DND-41 (cell line): ENCODE results near the gene KRT81.
A peak's percentile ranks its signal among the peaks of the same experiment; 100 is the strongest.

ENCODE experiments used
- ATAC-seq: fragments of 200-7000 bp; cut with Tn5 transposase; 3 replicates; pipeline ENCODE4 v1.9.1; 2021; ENCODE audit warnings: low read depth; ENCODE audit not compliant: insufficient read depth
- DNase-seq: peaks from one replicate; pipeline ENCODE4 v3.0.0-alpha.2; 2020
- H2AFZ ChIP-seq: 2 replicates; pipeline ENCODE4 v1.6.0; 2012; ENCODE audit warnings: low read depth, low read length
- H3K27ac ChIP-seq: 2 replicates; pipeline ENCODE4 v1.5.1; 2012; ENCODE audit warnings: low read length, inconsistent platforms
- H3K27me3 ChIP-seq: fragments of 200-600 bp; sonication (generic); 2 replicates; pipeline ENCODE4 v1.6.0; 2012; ENCODE audit warnings: low read length, mild to moderate bottlenecking, inconsistent platforms; ENCODE audit not compliant: insufficient read depth, poor library complexity
- H3K36me3 ChIP-seq: 2 replicates; pipeline ENCODE4 v1.5.1; 2012; ENCODE audit warnings: low read length, inconsistent platforms; ENCODE audit not compliant: insufficient read depth
- H3K4me1 ChIP-seq: 2 replicates; pipeline ENCODE4 v1.5.1; 2012; ENCODE audit warnings: mild to moderate bottlenecking, low read length; ENCODE audit not compliant: insufficient read depth
- H3K4me2 ChIP-seq: 2 replicates; pipeline ENCODE4 v1.6.0; 2012; ENCODE audit warnings: mild to moderate bottlenecking, moderate library complexity, low read length, inconsistent platforms; ENCODE audit not compliant: insufficient read depth
- H3K4me3 ChIP-seq, 2 experiments: fragments of 200-600 bp in 1 of 2; shearing (Covaris generic) in 1 of 2; 2 replicates each; pipeline ENCODE4 v1.5.1; 2012 to 2016; ENCODE audit warnings: inconsistent platforms in 2 of 2, low read length in 2 of 2, mild to moderate bottlenecking in 2 of 2, low read depth in 1 of 2, moderate library complexity in 1 of 2
- H3K79me2 ChIP-seq: 2 replicates; pipeline ENCODE4 v1.6.0; 2012; ENCODE audit warnings: low read length, inconsistent platforms; ENCODE audit not compliant: insufficient read depth
- H3K9ac ChIP-seq: 2 replicates; pipeline ENCODE4 v1.6.0; 2012; ENCODE audit warnings: low read depth, mild to moderate bottlenecking, inconsistent platforms, low read length, moderate library complexity
- H3K9me3 ChIP-seq: 2 replicates; pipeline ENCODE4 v1.5.1; 2012; ENCODE audit warnings: low read length, moderate library complexity, mild to moderate bottlenecking, inconsistent platforms; ENCODE audit not compliant: insufficient read depth, severe bottlenecking
- H4K20me1 ChIP-seq: 2 replicates; pipeline ENCODE4 v1.6.0; 2012; ENCODE audit warnings: low read length; ENCODE audit not compliant: insufficient read depth
- EZH2 ChIP-seq: IDR thresholded peaks from 3 replicates; pipeline ENCODE4 v1.6.1; 2012; ENCODE audit warnings: borderline replicate concordance, low read depth, mild to moderate bottlenecking, moderate library complexity, low read length, inconsistent platforms; ENCODE audit not compliant: severe bottlenecking
- TF ChIP-seq, protein P1 (sequence below): IDR thresholded peaks from 2 replicates; pipeline ENCODE4 v1.5.1; 2012; ENCODE audit warnings: borderline replicate concordance, low read length, moderate library complexity, mild to moderate bottlenecking; ENCODE audit not compliant: poor library complexity, severe bottlenecking; ENCODE audit errors: extremely low read depth

The KRT81 gene

DNA sequence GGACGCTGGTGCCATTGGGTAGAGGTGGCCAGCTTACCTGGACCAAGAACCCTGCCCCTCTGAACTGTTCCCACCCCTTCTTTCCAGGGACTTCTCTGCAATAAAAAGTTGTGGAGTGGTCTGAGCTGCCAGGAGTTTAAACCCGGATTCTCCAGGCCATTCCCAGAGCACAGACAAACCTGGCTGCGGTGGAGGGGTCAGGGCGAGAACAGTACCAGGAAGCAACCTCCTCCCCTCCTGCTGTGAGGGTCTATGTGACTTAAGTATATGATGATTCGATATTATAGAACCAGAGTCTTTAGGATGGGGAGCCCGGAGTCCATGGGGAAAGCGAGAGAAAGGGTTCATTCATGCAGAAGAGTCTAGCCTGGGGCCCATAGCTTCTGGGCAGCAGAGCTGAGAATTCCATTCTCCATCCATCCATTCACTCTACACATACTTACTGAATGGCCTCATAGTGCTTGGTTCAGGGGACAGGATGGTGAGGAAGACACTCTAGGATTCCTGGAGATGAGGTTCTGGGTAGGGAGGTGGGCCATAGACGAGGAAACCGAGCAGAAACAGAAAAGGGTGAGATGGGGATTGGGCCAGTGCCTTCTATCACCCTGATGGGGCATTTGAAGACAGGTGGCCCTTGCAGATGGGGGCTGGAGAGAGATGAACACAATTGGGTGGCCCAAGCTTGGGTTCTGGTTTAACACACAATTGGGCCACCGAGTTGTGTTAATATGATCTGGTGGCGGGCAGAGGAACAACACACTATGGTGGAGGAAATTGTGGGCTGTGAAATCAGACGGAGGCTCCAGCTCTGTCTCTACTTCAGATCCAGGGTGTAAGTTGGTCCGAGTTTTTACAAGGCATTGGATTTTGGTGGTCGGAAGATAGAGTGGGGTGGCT is 11.7 kb downstream of the KRT81 start:
- Histone ChIP-seq H2AFZ (no peak overlapping the region), H3K9ac (no peak overlapping the region), H3K36me3 (no peaks in the 10 kb centered on the region), H3K79me2 (no peaks in the 10 kb centered on the region), H4K20me1 (no peaks in the 10 kb centered on the region; the same call in 1 of the 2 replicates), H3K27ac (no peak overlapping the region), H3K27me3 (peaks cover 14% of the 10 kb centered on the region), H3K4me3 (no peak overlapping the region), H3K9me3 (no peaks in the 10 kb centered on the region), H3K4me2 (no peak overlapping the region), H3K4me1 (peaks cover 3% of the 10 kb centered on the region; the same call in 1 of the 2 replicates)
- DNase-seq = no peak
- TF ChIP-seq, protein P1, sequence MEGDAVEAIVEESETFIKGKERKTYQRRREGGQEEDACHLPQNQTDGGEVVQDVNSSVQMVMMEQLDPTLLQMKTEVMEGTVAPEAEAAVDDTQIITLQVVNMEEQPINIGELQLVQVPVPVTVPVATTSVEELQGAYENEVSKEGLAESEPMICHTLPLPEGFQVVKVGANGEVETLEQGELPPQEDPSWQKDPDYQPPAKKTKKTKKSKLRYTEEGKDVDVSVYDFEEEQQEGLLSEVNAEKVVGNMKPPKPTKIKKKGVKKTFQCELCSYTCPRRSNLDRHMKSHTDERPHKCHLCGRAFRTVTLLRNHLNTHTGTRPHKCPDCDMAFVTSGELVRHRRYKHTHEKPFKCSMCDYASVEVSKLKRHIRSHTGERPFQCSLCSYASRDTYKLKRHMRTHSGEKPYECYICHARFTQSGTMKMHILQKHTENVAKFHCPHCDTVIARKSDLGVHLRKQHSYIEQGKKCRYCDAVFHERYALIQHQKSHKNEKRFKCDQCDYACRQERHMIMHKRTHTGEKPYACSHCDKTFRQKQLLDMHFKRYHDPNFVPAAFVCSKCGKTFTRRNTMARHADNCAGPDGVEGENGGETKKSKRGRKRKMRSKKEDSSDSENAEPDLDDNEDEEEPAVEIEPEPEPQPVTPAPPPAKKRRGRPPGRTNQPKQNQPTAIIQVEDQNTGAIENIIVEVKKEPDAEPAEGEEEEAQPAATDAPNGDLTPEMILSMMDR = no peak
- no peak for TF ChIP-seq EZH2
- no peak for ATAC-seq

DNA sequence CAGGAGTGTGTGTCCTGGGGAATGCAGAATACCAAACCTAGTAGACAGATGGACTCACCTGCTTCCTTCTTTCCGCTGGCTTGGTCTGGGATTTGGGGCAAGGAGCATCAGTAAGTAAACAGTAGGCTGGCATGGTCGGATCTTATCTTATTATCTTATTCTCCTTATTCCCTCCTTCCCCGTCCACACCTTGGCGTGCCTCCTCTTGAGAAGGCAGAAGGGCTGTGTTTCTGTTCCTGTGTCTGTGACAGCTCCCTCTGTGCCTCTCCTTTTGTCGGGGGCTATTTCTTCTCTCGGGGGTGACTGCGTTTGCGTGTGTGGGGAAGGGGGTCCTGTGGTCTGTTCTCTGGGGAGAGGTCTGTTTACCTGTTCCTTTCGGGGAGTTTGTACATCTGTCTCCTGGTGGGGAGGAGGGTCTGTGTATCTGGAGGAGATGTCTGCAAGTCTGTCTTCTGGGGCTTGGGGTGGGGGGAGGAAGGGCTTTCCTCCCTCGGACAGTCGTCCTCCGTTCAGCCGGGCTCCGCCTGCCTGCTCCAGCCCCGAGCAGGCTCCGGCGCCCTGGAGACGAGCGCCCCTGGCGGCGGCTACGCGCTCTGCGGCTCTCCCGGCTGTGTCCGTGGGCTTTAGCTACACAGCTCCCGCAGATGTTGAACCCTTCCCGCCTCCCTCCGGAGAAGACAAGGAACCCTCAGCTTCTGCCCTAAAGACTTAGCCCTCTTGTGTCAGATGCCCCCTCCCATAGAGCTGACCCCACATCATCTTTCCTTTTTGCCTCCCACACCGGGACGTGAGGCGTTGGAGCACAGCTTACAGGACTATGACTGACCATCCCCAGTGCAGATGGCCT is 12.5 kb downstream of the KRT81 start:
- Histone ChIP-seq H3K27me3 (peaks cover 18% of the 10 kb centered on the region), H3K27ac (no peak overlapping the region), H4K20me1 (no peaks in the 10 kb centered on the region; the same call in 1 of the 2 replicates), H3K79me2 (no peaks in the 10 kb centered on the region), H3K36me3 (no peaks in the 10 kb centered on the region), H3K4me2 (peak overlapping the region; percentile 10; the same call in 1 of the 2 replicates), H3K9me3 (no peaks in the 10 kb centered on the region), H3K4me3 (no peak overlapping the region), H3K9ac (no peak overlapping the region), H2AFZ (no peak overlapping the region), H3K4me1 (peaks cover 3% of the 10 kb centered on the region; the same call in 1 of the 2 replicates)
- ATAC-seq (peak; percentile 100), DNase-seq (peak; percentile 70)
- TF ChIP-seq, protein P1 = peak; percentile 92
- TF ChIP-seq EZH2 = no peak

DNA sequence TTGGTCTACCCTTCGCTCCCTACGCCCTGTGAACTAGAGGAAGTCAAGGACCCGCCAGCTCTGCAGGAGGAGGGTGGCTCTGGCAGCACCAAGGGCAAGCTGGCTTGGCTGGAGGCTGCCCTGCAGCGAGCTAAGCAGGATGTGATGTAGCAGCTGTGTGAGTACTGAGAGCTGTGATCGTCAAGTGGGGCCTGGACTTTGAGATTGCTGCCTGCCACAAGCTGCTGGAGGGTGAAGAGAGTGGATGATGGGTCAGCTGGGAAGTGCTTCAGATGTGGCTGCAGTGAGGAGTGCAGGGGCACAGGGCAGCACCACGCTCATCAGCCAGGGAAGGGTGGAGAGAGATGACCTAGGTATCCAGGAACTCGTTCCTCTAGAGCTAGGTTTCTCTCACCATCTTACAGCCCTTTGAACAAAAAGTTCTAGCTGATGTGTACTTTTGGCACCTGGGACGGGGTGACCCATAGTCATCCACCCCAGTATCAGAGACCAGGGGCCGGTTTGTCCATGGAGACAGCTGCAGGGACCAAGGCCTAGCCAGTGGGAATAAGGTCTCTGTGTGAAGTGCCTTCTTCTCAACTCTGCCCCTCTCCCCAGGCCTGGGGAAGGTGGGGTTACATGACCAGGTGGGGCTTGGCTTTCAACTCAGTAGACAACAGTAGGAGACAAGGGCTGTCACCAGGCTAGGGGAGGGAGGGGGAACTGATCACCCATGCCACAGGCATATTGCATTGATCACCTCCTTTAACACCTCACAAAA is 13.7 kb downstream of the KRT81 start:
- no peak for ATAC-seq
- Histone ChIP-seq H3K4me2 (no peak overlapping the region), H3K9ac (no peak overlapping the region)

More for the DNA sequence above, 13.7 kb downstream of the KRT81 start:
- TF ChIP-seq, protein P1 = no peak
- TF ChIP-seq EZH2 = no peak
- H3K36me3 ChIP-seq = no peaks in the 10 kb centered on the region
- H3K4me3 ChIP-seq = no peak overlapping the region
- H3K4me1 ChIP-seq = peaks cover 3% of the 10 kb centered on the region; the same call in 1 of the 2 replicates
- H3K27me3 ChIP-seq = peaks cover 18% of the 10 kb centered on the region
- DNase-seq = no peak
- no peaks in the 10 kb centered on the region for H3K9me3 ChIP-seq
- no peaks in the 10 kb centered on the region; the same call in 1 of the 2 replicates for H4K20me1 ChIP-seq
- H3K79me2 ChIP-seq = no peaks in the 10 kb centered on the region
- no peak overlapping the region for H3K27ac ChIP-seq
- no peak overlapping the region for H2AFZ ChIP-seq
